Measurements from ENCODE around the gene SERBP1.

Gene SERBP1

DNA sequence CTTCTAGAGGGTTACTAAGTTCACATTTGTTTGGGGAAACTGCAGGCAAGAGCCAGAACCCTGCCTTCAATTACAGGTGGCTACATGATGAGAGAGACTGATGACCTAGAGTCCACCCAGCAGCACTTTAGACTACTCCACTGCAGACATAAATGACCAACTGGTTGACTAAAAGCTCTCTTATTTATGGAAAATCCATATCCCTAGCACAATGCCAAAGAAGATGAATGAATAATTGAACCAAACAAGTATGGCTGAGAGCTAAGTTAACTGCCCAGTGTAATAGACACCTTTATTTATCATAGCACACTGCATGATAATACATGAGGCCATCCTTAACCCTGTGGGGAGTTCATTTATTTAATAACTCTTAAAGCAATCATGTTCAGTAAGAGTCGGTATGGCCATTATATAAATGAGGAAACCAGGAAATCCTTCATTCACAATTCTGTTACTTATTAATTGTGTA lies 62.1 kb downstream of the SERBP1 start:
- DNase-seq (ENCODE audit: low read depth in 1 of 2, low spot score in 1 of 2): no peak

DNA sequence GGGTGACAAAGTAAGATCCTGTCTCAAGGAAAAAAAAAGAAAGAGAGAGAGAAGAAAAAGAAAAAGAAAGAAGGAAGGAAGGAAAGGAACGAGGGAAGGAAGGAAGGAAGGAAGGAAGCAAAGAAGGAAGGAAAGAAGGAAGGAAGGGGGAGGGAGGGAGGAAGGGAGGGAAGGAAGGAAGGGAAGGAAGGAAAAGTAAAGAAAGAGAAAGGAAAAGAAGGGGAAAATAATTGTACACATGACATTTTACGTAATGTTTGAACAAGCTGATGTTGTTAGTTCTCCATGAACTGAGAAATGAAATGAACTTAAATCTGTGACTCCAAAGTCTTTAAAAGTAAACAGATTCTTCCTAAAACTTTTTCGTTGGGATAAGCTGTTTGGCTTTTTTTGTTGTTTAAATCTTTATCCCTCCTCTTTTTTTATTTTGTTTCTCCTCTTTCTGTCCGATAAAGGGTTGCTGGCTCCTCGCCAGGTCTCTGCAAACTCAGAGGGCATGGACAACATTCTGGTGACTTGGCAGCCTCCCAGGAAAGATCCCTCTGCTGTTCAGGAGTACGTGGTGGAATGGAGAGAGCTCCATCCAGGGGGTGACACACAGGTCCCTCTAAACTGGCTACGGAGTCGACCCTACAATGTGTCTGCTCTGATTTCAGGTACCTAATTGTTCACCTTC lies 62.7 kb downstream of the SERBP1 start:
- DNase-seq (ENCODE audit: low read depth in 1 of 2, low spot score in 1 of 2): no peak

DNA sequence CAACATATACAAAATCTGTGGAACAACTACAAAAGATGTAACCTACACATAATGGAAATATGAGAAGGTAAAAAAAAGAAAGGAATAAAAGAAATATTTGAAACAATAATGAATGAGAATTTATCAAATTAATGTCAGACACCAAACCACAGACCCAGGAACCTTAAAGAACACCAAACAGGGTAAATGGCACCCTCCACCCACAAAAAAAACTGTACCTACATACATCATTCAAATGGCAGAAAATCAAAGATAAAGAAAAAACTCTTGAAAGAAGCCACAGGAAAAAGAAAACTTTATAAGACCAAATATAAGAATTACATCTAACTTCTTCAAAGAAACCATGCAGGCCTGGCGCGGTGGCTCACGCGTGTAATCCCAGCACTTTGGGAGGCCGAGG lies 68.6 kb downstream of the SERBP1 start:
- DNase-seq (ENCODE audit: low read depth in 1 of 2, low spot score in 1 of 2): no peak

DNA sequence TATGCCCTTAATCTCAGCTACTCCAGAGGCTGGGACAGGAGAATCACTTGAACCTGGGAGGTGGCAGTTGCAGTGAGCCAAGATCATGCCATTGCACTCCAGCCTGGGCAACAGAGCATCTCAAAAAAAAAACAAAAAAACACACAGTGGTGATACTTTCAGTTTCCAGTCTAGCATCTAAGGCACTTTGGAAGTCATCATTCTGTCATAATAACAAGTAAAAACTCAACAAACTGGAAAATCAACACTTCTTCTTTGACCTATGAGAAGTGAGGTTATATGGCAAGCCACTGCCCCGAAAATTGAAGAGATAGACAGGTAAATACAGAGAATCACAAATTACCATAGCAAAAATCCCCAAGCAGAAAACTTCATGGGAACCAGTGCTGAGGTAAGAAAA lies 70.6 kb downstream of the SERBP1 start:
- no peak for DNase-seq (ENCODE audit: low read depth in 1 of 2, low spot score in 1 of 2)
